ENCODE results near the gene CCDC8.
"Not testable (repeated sequence)": the region's sequence is repeated elsewhere in the genome, so short reads cannot be mapped to it uniquely, and the experiment has no call there.

CCDC8 gene

DNA sequence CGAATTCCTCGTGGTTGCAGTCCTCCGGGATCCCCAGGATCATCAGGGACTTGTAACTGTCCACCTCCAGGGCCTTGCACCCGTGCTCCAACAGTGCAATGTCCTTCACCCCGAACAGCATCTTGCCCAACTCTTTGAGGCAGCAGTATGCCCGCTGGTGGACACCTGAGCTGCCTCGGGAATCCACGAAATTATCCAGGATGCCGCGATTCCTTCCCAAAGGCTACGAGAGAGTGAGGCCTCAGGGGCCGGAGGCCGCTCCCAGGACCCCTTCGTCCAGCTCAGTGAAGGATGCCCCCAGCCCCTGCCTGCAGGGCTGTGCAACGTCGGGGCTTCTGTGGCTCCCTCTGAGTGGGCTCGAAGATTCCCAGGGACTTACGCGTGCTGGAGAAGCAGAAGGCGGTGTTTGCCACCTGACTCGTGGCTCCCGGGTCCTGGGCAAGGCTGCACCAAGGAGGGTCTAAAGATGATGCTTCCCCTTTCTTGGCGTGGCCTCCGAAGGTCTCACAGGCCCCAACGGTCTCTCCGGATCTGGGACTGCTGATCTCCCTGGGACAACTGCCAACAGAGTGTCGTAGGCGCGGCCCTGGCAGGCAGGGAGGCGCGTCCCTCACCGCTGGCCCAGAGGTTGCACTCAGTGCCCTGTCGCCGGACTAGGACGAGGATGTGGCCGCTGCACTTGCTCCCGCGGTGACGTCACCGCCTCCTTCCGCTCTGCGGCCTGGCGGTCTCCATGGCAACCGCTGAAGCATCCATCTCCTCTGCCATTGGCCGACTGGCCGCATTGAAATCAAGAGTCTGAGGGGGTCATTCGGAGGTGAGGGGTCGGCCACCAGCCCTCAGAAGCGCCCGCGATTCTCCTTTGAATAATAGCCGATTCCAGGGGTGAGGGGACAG lies 15.1 kb upstream of the CCDC8 start, which contains the start of gene PNMA8C:
Gene PNMA8C, minus strand, starts transcription at position 698 of the 897 bp plus-strand sequence. Its CDS starts 577 bp downstream, at position 121.
- peak; percentile 63 for DNase-seq

- no peak for DNase-seq
These were observed 14.2 kb upstream of the CCDC8 start for GRCh38 chr19:46427518-46428045.

GRCh38 chr19:46426506-46427162 lies 13.3 kb upstream of the CCDC8 start:
- DNase-seq: no peak

DNA sequence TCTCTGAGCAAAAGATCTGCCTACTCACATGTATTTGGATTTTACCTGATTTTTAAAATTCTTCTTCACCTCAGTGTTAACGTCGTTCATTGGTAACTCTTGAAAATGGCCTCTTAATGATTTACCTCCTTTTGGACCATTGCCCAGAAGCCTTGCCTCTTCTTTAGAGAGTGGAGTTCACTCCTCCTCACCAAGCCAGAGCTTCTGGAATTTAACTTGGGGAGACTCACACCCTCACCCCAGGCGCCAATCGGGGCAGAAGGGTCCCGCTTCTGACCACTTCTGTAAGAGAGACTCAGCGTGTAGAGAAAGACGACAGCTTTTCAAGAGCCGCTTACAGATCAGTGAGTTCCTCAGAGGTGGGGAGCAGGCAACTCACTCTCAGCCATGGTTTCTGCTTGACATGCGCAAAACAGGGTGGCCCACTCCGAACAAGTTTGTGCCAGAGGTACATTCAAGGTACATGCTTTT lies 12.7 kb upstream of the CCDC8 start:
- no peak for DNase-seq

DNA sequence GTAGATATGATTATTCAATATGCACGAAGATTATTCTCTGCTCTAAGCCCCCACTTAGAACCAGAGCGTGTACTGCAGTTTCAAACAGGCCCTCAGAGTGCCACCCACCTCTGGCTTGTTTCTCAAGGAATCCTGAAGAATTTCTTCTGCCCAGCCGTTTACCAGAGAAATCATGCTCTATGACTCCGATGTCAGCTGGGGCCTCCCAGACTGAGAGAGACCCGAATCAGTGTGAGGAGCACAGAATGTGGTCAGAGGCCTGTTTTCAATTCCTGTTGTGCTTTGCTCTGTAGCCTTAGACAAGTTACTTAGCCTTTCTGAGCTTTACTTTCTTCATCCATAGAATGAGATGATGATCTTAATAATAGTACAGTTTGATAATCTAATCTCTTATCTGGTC lies 9.8 kb upstream of the CCDC8 start:
- no peak for DNase-seq

DNA sequence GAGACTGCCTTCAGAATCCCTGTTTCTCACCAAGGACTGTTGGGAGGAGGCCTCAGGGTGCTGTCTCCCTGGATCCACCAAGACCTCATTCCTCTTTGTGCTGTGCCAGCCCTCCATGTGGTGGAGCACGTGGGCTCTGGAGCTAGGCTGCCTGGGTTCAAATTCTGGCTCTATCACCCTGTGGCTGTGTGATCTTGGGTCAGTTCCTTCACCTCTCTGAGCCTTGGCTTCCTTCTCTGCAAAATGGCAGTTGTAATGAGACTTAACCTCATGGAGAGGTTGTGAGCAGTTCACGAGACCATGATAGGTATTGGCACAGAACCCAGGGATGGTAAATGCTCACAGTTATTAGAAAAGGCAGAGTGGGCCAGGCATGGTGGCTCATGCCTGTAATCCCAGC lies 9.0 kb upstream of the CCDC8 start:
- no peak for DNase-seq

DNA sequence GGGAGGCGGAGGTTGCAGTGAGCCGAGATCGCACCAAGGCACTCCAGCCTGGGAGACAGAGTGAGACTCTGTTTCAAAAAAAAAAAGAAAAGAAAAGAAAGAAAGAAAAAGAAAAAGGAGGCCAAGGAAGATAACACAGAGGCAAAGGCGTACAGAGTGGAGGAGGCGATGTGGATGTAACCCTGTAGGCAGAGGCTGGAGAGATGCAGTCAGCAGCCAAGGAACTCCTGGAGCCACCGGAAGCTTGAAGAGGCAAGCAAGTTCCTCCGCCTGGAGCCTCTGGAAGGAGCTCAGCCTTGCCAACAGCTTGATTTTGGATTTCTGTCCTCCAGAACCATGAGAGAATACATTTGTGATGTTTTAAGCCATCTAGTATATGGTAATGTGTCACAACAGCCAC lies 6.7 kb upstream of the CCDC8 start:
- DNase-seq: no peak

DNA sequence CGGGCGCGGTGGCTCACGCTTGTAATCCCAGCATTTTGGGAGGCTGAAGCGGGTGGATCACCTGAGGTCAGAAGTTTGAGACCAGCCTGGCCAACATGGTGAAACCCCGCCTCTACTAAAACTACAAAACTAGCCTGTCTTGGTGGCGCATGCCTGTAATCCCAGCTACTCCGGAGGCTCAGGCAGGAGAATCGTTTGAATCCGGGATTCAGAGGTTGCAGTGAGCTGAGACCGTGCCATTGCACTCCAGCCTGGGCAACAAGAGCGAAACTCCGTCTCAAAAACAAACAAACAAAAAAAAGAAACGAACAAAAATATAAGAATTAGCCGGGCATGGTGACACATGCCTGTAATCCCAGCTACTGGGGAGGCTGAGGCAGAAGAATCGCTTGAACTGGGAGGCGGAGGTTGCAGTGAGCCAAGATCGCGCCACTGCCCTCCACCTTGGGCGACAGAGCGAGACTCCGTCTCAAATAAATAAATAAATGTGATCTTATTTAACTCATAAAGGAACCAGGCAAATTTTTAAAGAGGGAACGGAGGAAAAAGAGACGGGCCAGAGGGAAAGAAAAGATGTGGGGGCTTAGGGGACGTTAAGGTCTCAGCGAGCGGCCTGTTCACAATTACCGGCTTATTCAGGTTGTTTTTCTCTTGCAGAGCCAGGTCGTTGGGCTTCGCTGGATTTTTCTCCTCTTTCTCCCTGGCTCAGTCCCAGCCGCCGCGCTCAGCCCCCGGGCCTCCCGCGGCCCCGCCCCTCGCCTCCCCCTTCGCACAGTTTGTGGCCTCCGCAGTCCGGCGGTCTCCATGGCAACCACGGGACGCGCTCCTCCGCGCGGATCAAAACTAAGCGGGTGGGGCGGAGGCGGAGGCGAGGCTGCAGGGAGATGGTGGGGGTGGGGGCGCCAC lies 2.7 kb upstream of the CCDC8 start:
- not testable (repeated sequence) for DNase-seq

DNA sequence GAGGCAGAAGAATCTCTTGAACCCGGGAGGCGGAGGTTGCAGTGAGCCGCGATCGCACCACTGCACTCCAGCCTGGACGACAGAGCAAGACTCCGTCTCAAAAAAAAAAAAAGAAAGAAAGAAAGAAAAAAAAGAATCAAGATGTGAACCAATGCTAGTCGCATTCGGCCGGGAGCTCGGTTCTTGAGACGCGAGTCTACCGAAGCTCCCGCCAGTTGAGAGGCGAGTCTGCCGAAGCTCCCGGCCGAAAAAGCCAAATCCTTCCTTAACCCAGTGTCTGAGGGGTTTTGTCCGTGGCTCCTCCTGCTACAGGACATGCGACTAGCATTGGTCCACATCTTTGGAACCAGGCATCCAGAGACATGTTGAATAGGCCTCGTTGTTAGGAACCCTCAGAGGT lies 1.5 kb upstream of the CCDC8 start:
- not testable (repeated sequence) for DNase-seq

DNA sequence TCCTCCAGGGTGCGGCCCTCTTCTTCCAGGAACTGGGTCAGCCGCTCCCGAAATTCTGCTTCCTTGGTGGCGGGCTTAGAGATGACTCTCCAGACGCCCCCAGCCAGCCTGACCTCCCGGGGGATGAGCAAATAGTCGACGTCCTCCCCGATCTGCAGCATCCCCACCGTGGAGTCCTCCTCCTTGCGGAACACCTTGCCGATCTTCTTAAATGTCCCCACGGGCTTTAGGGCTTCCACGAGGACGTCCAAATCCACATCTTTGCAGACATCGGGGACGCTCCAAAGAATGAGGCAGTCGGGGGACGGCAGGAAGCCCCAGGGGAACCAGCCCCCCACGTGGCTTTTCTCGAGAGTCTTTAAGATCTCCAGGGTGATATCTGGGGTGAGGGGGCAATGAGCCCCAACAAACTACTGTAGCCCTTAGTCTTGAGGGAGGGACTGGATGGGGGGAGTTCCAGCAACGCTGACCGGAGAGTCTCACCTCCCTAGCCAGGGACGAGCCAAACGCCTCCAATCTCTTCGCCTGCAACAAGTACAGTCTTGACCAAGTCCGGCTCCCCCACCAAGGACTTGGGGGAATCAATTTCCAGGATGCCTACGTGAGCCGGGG lies 608 bp downstream of the CCDC8 start:
- no peak for DNase-seq

GRCh38 chr19:46411925-46412649 lies 1.3 kb downstream of the CCDC8 start:
- no peak for DNase-seq

DNA sequence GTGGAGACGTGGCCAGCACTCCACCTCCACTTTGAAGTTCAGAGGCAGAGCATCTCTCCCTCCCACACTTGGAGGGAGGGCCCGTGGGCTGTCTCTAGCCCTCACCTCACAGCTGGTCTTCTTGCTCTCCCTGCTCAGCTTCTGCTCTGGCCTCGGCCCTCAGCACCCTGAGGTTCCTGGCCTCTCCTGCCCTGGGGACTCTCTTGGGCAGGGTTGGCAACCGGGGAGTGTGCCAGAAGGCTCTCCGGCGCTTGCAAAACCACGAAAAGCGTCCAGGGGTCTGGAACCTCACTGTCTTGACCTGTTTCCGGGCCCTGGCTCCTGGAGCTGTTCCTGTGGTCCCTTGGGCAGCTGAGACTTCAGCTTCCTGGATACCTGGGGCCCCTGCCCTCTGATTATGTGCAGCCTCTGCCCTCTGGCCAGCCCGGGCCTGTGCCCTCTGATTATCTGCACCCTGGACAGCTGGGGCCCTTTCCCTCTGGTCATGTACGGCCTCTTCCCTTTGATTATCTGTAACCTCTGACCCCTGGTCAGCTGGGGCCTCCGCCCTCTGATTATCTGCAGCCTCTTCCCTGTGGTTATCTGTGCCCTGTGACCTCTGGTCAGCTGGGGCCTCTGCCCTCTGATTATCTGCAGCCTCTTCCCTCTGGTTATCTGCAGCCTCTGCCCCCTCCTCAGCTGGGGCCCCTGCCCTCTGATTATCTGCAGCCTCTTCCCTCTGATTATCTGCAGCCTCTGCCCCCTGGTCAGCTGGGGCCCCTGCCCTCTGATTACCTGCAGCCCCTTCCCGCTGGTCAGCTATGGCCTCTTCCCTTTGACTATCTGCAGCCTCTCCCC lies 2.1 kb downstream of the CCDC8 start:
- no peak for DNase-seq

GRCh38 chr19:46410205-46411087 lies 2.9 kb downstream of the CCDC8 start:
- DNase-seq: no peak

DNA sequence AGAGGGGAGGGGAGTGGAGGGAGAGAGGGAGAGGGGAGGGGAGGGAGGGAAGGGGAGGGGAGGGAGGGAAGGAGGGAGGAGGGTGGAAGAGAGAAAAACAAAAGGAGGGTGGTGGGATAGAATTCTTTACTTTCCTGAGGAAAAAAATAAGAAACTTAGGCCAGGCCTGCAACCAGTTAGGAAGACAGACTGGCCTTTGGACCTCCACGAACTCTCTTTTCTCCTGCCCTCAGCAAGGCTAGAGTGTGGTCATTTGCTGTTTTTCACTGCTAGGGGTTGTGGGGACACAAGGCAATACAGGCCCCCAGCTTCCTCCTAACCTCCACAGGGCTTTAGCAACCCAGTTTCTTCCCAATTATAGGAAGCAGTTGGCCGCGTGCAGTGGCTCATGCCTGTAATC lies 4.2 kb downstream of the CCDC8 start:
- no peak for DNase-seq

DNA sequence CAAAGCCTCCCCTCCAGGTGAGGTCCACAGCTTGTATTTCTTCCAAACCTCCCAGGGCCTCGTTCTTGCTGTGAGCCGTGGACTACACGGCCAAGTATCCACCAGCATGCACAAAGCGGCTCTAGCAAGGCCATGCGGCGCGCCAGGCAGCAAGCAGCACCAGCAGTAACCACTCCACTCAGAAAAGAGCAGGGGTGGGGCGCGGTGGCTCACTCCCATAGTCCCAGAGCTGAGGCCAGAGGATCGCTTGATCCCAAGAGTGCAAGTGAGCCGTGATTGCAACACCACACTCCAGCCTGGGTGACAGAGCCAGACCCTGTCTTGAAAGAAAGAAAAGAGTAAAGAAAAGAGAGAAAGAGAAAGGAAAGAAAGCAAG lies 4.7 kb downstream of the CCDC8 start:
- DNase-seq: no peak

GRCh38 chr19:46407856-46408663 lies 5.3 kb downstream of the CCDC8 start:
- DNase-seq: no peak

DNA sequence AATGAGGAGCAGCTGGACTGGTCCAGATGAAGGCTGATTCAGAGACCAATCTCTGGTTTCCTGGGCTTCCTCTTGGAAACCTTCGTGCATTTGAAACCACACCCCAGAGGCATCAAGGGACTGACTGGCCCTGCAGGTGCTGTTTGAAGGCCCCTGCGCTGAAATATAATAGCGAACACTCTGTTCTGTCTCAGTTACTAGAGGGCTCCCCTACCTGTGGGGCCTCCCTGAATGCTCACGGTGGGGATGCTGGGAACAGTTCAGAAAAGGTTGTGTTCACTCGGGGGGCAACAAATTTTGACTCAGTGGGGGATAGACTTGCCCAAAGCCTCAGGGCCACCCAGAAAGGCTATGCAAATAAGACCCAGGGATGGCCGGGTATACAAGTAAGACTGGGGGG lies 6.4 kb downstream of the CCDC8 start:
- DNase-seq: no peak

DNA sequence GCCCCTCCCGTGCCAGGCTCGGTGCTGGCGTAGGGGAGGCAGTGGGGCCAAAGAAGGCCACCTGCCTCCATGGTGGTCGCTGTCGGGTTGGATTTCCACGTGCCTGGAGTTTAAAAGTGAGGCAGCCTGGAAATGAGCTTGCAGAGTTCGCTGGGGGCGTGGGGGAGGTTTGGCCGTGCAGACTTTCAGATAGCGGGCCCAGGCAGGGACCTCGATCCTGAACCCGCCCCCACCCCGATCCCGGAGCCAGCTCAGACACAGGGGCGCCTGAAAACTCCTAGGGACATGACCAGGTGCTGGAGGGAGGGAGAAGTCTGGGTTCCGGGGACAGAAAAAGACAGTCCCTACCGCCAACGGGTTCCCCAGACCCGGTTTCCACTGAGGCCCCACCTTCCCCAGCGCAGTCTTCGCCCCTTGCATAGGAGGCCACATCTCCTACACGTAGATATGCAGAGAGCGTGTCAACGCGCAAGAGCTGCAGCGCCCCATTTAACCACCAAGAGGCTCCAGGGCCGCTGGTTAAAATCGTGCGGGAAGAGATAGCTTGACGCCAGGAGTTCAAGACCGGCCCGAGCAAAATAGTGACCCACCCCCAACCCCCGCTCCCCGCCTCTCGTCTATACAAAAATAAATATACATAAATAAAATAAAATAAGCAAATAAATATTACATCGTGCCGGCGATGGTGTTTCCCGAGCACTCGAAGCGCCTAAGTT lies 8.5 kb downstream of the CCDC8 start:
- no peak for DNase-seq

Data from CD4-positive, alpha-beta T cell treated with Interleukin-12 subunit alpha and Interleukin-12 subunit beta, for 1 hour (primary cell).